Heart left ventricle (tissue), 16 donors: ENCODE data around the gene CEND1. TPM values are rescaled to one million over a fixed set of nuclear protein-coding genes. Genes with fewer than 3 reads are reported as not detected.

Source experiments
- ATAC-seq, 4 donors: fragments of 200-7000 bp; cut with Tn5 transposase; one replicate each; pipeline ENCODE4 v1.9.1; 2020 to 2022; ENCODE audit warnings: moderate library complexity in 4 of 4, mild to moderate bottlenecking in 3 of 4, moderate number of reproducible peaks in 1 of 4
- DNase-seq, 5 donors: peaks; one replicate each; pipeline ENCODE4 v3.0.0-alpha.2; 2020
- H3K27ac ChIP-seq, 12 donors: fragments of 200-600 bp; sonication (generic) in 4 of 12; one replicate each; pipeline versions ENCODE4 v1.5.0 to v1.8.0; 2016 to 2022; ENCODE audit warnings: mild to moderate bottlenecking in 2 of 12
- H3K27me3 ChIP-seq, 9 donors: fragments of 200-600 bp; sonication (generic) in 2 of 9; one replicate each; pipeline versions ENCODE4 v1.5.1 to v1.8.0; 2016 to 2022; ENCODE audit warnings: mild to moderate bottlenecking in 3 of 9
- H3K36me3 ChIP-seq, 9 donors: fragments of 200-600 bp; sonication (generic) in 2 of 9; one replicate each; pipeline versions ENCODE4 v1.5.0 to v1.8.0; 2018 to 2022; ENCODE audit warnings: mild to moderate bottlenecking in 2 of 9
- H3K4me1 ChIP-seq, 12 donors: fragments of 200-600 bp; sonication (generic) in 4 of 12; one replicate each; pipeline versions ENCODE4 v1.5.0 to v1.8.0; 2016 to 2022; ENCODE audit warnings: mild to moderate bottlenecking in 3 of 12
- H3K4me3 ChIP-seq, 12 donors: fragments of 200-600 bp; sonication (generic) in 4 of 12; one replicate each; pipeline versions ENCODE4 v1.5.0 to v1.8.0; 2017 to 2022; ENCODE audit warnings: mild to moderate bottlenecking in 9 of 12, moderate library complexity in 4 of 12
- H3K9me3 ChIP-seq, 12 donors: fragments of 200-600 bp; sonication (generic) in 4 of 12; one replicate each; pipeline versions ENCODE4 v1.5.0 to v1.8.0; 2016 to 2022; ENCODE audit warnings: mild to moderate bottlenecking in 1 of 12
- CTCF ChIP-seq, 12 donors: fragments of 200-600 bp; sonication (generic) in 4 of 12; IDR thresholded peaks; one replicate each; pipeline versions ENCODE4 v1.5.0 to v1.8.0; 2018 to 2022; ENCODE audit warnings: antibody characterized with exemption in 12 of 12, mild to moderate bottlenecking in 5 of 12
- POLR2A ChIP-seq, 2 donors: fragments of 450-650 bp; IDR thresholded peaks; one replicate each; pipeline ENCODE4 v1.6.1; 2017; ENCODE audit warnings: antibody characterized with exemption in 2 of 2, mild to moderate bottlenecking in 2 of 2, moderate library complexity in 2 of 2
- WGBS, 4 donors: extraction: QIAGEN DNeasy Blood & Tissue Kit in 2 of 4; methylation state at CpG; one replicate each; pipeline versions ENCODE4 v1.1.5 to v1.1.7; 2013 to 2018; 5-methylcytosine and 5-hydroxymethylcytosine counted together
- intact Hi-C, 10 donors: fragments of 100-400 bp; cut with DNase I; formaldehyde crosslinking; loops; one replicate each; pipeline versions ENCODE4 v1.11.1 to v1.14.2; 2022
- polyA plus RNA-seq, 2 donors: library from polyadenylated mRNA; stranded (reverse); fragments of 200-250 nt; gene quantifications; one replicate each; pipeline ENCODE4 v1.2.3, GENCODE V29; 2013
- total RNA-seq, 9 donors: library from RNA; depleted of rRNA in 2 of 9; stranded (reverse); fragments of >200 nt in 2 of 9; fragmentation: NEBNext Ultra II Directional in 3 of 9; extraction: Animal tissue kit (Norgen Biotek cat#: 25700) in 3 of 9; gene quantifications; one replicate each; pipeline versions ENCODE4 v1.1.0 to v1.2.4, GENCODE V29; 2016 to 2023
- donor health status: ischemic (EF 13 %, LVEDD 7.1; RV severe dilation, severe dysfunction).
- donor health status: healthy with polysubstance abuse.
- donor health status: DM: no; HTN: yes; CAD: no.
- donor health status: DM: no; HTN: no; CAD: no.
- donor health status: ischemic (EF 25% LVEDD 6.9; RV normal size, moderate dysfunction).
- donor health status: ischemic (EF 25% LVEDD 5.7; RV mildly dilated, moderate dysfunction).
- donor health status: healthy.
- donor health status: DM: yes; HTN: yes; CAD: no.
- donor health status: ischemic (EF 35%, LVEDD 5.7; RV mildly dilated, moderate dysfunction).
- donor health status: nonischemic (EF 11% LVEDD 7.7; RV severe dilation, severe dysfunction).
- donor health status: DM: yes; HTN: yes; CAD: no.
- donor health status: PGD.
- donor health status: ischemic (EF 29% LVEDD 5.4; RV normal size, mild dysfunction).
- donor health status: nonischemic (EF 23%, LVEDD 6.1; RV moderate dilation, normal function).

Gene CEND1
- total and polyA plus RNA-seq, 11 donors, result 0.25 to 1.1 (median 0.44) TPM; not detected in 2

GRCh38 chr11:826227-826621 lies 36.3 kb upstream of the CEND1 start:
- H3K4me1 ChIP-seq, result peaks cover 4 to 78% (median 63%) of the 10 kb centered on the region in 12 donors
- peaks cover 0 to 43% (median 30%) of the 10 kb centered on the region in 9 donors for H3K36me3 ChIP-seq
- peak overlapping the region in 11 of 12 donors; percentile 71 to 91 (median 82) for H3K27ac ChIP-seq
- peaks cover 0 to 27% (median 0%) of the 10 kb centered on the region in 9 donors for H3K27me3 ChIP-seq
- no peaks in the 10 kb centered on the region for H3K9me3 ChIP-seq
- peak overlapping the region in 5 of 12 donors; percentile 55 to 63 (median 61) for H3K4me3 ChIP-seq
- intact Hi-C loops, result no loop called here
- DNase-seq, result no peak
- ATAC-seq, result no peak
- TF ChIP-seq POLR2A (IDR thresholded peaks at IDR 0.05) (no peak), CTCF (IDR thresholded peaks at IDR 0.05) (no peak)
- 74 to 88% (median 82%) methylated on average over 7 to 9 of the region's 9 CpGs for WGBS, 4 donors

GRCh38 chr11:825366-826226 lies 35.7 kb upstream of the CEND1 start:
- Histone ChIP-seq H3K4me3 (no peak overlapping the region), H3K27ac (peak overlapping the region in 2 of 12 donors; percentile 82 to 91), H3K4me1 (peaks cover 10 to 78% (median 63%) of the 10 kb centered on the region in 12 donors), H3K9me3 (no peaks in the 10 kb centered on the region), H3K27me3 (peaks cover 0 to 21% (median 0%) of the 10 kb centered on the region in 9 donors), H3K36me3 (peaks cover 0 to 43% (median 30%) of the 10 kb centered on the region in 9 donors)
- WGBS, 4 donors, result 74 to 88% (median 85%) methylated on average over 6 to 12 of the region's 12 CpGs
- ATAC-seq (no peak), DNase-seq (no peak)
- intact Hi-C loops, result no loop called here
- no peak for TF ChIP-seq POLR2A (IDR thresholded peaks at IDR 0.05)
- TF ChIP-seq CTCF (IDR thresholded peaks at IDR 0.05), result no peak

- Histone ChIP-seq H3K27ac (no peak overlapping the region), H3K36me3 (peaks cover 0 to 43% (median 30%) of the 10 kb centered on the region in 9 donors), H3K4me3 (no peak overlapping the region), H3K9me3 (no peaks in the 10 kb centered on the region), H3K4me1 (peaks cover 10 to 76% (median 59%) of the 10 kb centered on the region in 12 donors), H3K27me3 (peaks cover 0 to 14% (median 0%) of the 10 kb centered on the region in 9 donors)
- DNase-seq, result no peak
- TF ChIP-seq POLR2A (IDR thresholded peaks at IDR 0.05), result no peak
- TF ChIP-seq CTCF (IDR thresholded peaks at IDR 0.05), result no peak
- intact Hi-C loops, result no loop called here
- ATAC-seq, result no peak
- WGBS, 4 donors, result 84 to 93% (median 86%) methylated on average over 10 to 11 of the region's 11 CpGs
Observed at GRCh38 chr11:824942-825341, 35.1 kb upstream of the CEND1 start.

- WGBS, 4 donors, result 79 to 85% (median 83%) methylated on average over 46 to 59 of the region's 59 CpGs
- no peak for DNase-seq
Observed at GRCh38 chr11:824292-824880, 34.5 kb upstream of the CEND1 start.

More at GRCh38 chr11:824292-824880, 34.5 kb upstream of the CEND1 start:
- Histone ChIP-seq H3K36me3 (peaks cover 0 to 43% (median 30%) of the 10 kb centered on the region in 9 donors), H3K4me1 (peaks cover 10 to 70% (median 54%) of the 10 kb centered on the region in 12 donors), H3K9me3 (no peaks in the 10 kb centered on the region), H3K27me3 (peaks cover 0 to 9% (median 0%) of the 10 kb centered on the region in 9 donors), H3K4me3 (no peak overlapping the region), H3K27ac (no peak overlapping the region)
- TF ChIP-seq CTCF (IDR thresholded peaks at IDR 0.05) (no peak), POLR2A (IDR thresholded peaks at IDR 0.05) (no peak)
- intact Hi-C loops, result no loop called here
- no peak for ATAC-seq
